HEK293 (cell line): Measurements from ENCODE around the gene HSPA2.

Experiments
- GFI1B ChIP-seq: fragments of 450-650 bp; formaldehyde crosslinking; IDR thresholded peaks from 2 replicates; pipeline ENCODE4 v1.5.1; 2016; ENCODE audit warnings: missing biosample characterization, missing genetic modification characterization
- GLIS2 ChIP-seq: fragments of 450-650 bp; formaldehyde crosslinking; IDR thresholded peaks from 2 replicates; pipeline ENCODE4 v1.5.1; 2016; ENCODE audit warnings: missing biosample characterization, missing genetic modification characterization
- IKZF3 ChIP-seq: fragments of 450-650 bp; IDR thresholded peaks from 2 replicates; pipeline ENCODE4 v1.5.0; 2018; ENCODE audit warnings: missing biosample characterization, mild to moderate bottlenecking, missing genetic modification characterization, moderate library complexity
- KLF7 ChIP-seq: fragments of 450-650 bp; formaldehyde crosslinking; IDR thresholded peaks from 2 replicates; pipeline ENCODE4 v1.5.1; 2016; ENCODE audit warnings: missing biosample characterization, missing genetic modification characterization, borderline replicate concordance
- MEIS1 ChIP-seq: sonication (generic); formaldehyde crosslinking; IDR thresholded peaks from 2 replicates; pipeline ENCODE4 v1.8.1; 2022; ENCODE audit warnings: missing genetic modification reagents, mild to moderate bottlenecking, borderline replicate concordance
- SP7 ChIP-seq: fragments of 450-650 bp; formaldehyde crosslinking; IDR thresholded peaks from 2 replicates; pipeline ENCODE4 v1.5.1; 2016; ENCODE audit warnings: missing biosample characterization, missing genetic modification characterization
- ZBTB21 ChIP-seq: fragments of 450-650 bp; formaldehyde crosslinking; IDR thresholded peaks from 2 replicates; pipeline ENCODE4 v1.5.1; 2017; ENCODE audit warnings: missing biosample characterization, missing genetic modification characterization
- ZBTB44 ChIP-seq: fragments of 450-650 bp; IDR thresholded peaks from 2 replicates; pipeline ENCODE4 v1.5.1; 2018; ENCODE audit warnings: missing biosample characterization, mild to moderate bottlenecking, missing genetic modification characterization
- ZBTB8A ChIP-seq: fragments of 450-650 bp; formaldehyde crosslinking; IDR thresholded peaks from 2 replicates; pipeline ENCODE4 v1.5.1; 2016; ENCODE audit warnings: missing biosample characterization, missing genetic modification characterization
- ZNF133 ChIP-seq: fragments of 450-650 bp; formaldehyde crosslinking; IDR thresholded peaks from 2 replicates; pipeline ENCODE4 v1.5.1; 2016; ENCODE audit warnings: missing biosample characterization, missing genetic modification characterization
- ZNF146 ChIP-seq: fragments of 450-650 bp; formaldehyde crosslinking; IDR thresholded peaks from 2 replicates; pipeline ENCODE4 v1.5.1; 2016; ENCODE audit warnings: missing biosample characterization, missing genetic modification characterization
- ZNF155 ChIP-seq: fragments of 450-650 bp; formaldehyde crosslinking; IDR thresholded peaks from 2 replicates; pipeline ENCODE4 v1.5.1; 2016; ENCODE audit warnings: missing biosample characterization, missing genetic modification characterization
- ZNF423 ChIP-seq: fragments of 450-650 bp; formaldehyde crosslinking; IDR thresholded peaks from 2 replicates; pipeline ENCODE4 v1.5.1; 2016; ENCODE audit warnings: missing biosample characterization, missing genetic modification characterization
- ZNF514 ChIP-seq: fragments of 450-650 bp; formaldehyde crosslinking; IDR thresholded peaks from 2 replicates; pipeline ENCODE4 v1.5.1; 2016; ENCODE audit warnings: missing biosample characterization, missing genetic modification characterization
- ZNF549 ChIP-seq: fragments of 450-650 bp; IDR thresholded peaks from 2 replicates; pipeline ENCODE4 v1.5.1; 2018; ENCODE audit warnings: missing biosample characterization, missing genetic modification characterization, mild to moderate bottlenecking, inconsistent platforms, moderate library complexity
- ZNF747 ChIP-seq: fragments of 450-650 bp; formaldehyde crosslinking; IDR thresholded peaks from 2 replicates; pipeline ENCODE4 v1.5.1; 2016; ENCODE audit warnings: missing biosample characterization, missing genetic modification characterization
- ZNF830 ChIP-seq: fragments of 450-650 bp; IDR thresholded peaks from 2 replicates; pipeline ENCODE4 v1.5.0; 2018; ENCODE audit warnings: missing biosample characterization, missing genetic modification characterization, low read depth, mild to moderate bottlenecking, moderate library complexity
- ZNF837 ChIP-seq: fragments of 450-650 bp; formaldehyde crosslinking; IDR thresholded peaks from 2 replicates; pipeline ENCODE4 v1.5.1; 2016; ENCODE audit warnings: missing biosample characterization, missing genetic modification characterization
- ZNF843 ChIP-seq: fragments of 450-650 bp; formaldehyde crosslinking; IDR thresholded peaks from 2 replicates; pipeline ENCODE4 v1.5.1; 2016; ENCODE audit warnings: missing biosample characterization, missing genetic modification characterization
- ZXDB ChIP-seq: fragments of 450-650 bp; formaldehyde crosslinking; IDR thresholded peaks from 2 replicates; pipeline ENCODE4 v1.5.1; 2016; ENCODE audit warnings: missing biosample characterization, missing genetic modification characterization
- TF ChIP-seq, protein P1 (sequence below): fragments of 450-650 bp; formaldehyde crosslinking; IDR thresholded peaks from 2 replicates; pipeline ENCODE4 v1.5.1; 2016; ENCODE audit warnings: missing biosample characterization, missing genetic modification characterization
- TF ChIP-seq, protein P2 (sequence below): fragments of 450-650 bp; formaldehyde crosslinking; IDR thresholded peaks from 2 replicates; pipeline ENCODE4; 2016; ENCODE audit warnings: missing biosample characterization, missing genetic modification characterization
- TF ChIP-seq, protein P3 (sequence below): fragments of 450-650 bp; formaldehyde crosslinking; IDR thresholded peaks from 2 replicates; pipeline ENCODE4 v1.5.1; 2016; ENCODE audit warnings: missing biosample characterization, missing genetic modification characterization
- TF ChIP-seq, protein P4 (sequence below): fragments of 450-650 bp; formaldehyde crosslinking; IDR thresholded peaks from 2 replicates; pipeline ENCODE4 v1.5.1; 2016; ENCODE audit warnings: missing biosample characterization, missing genetic modification characterization
- TF ChIP-seq, protein P5 (sequence below): fragments of 450-650 bp; formaldehyde crosslinking; IDR thresholded peaks from 2 replicates; pipeline ENCODE4 v1.5.0; 2017; ENCODE audit warnings: missing biosample characterization, missing genetic modification characterization, borderline replicate concordance
- TF ChIP-seq, protein P6 (sequence below): fragments of 450-650 bp; formaldehyde crosslinking; IDR thresholded peaks from 2 replicates; pipeline ENCODE4 v1.5.1; 2017; ENCODE audit warnings: missing biosample characterization, missing genetic modification characterization

The HSPA2 gene

GRCh38 chr14:64540208-64541202 is at the start of gene HSPA2 (continued):
- TF ChIP-seq GLIS2 (tag by site-specific recombination) (peak; percentile 30), IKZF3 (tag by site-specific recombination) (peak; percentile 84), ZNF146 (tag by site-specific recombination) (no peak), ZNF747 (tag by site-specific recombination) (no peak), ZNF837 (tag by site-specific recombination) (no peak), ZNF549 (tag by site-specific recombination) (no peak), ZNF843 (no peak), ZBTB8A (tag by site-specific recombination) (no peak), MEIS1 (CRISPR knock-in tag) (no peak), ZNF133 (tag by site-specific recombination) (no peak), ZBTB44 (tag by site-specific recombination) (no peak), ZNF423 (no peak), ZNF514 (tag by site-specific recombination) (no peak), GFI1B (no peak), ZBTB21 (tag by site-specific recombination) (no peak), ZXDB (tag by site-specific recombination) (peak; percentile 59), ZNF155 (tag by site-specific recombination) (no peak), ZNF830 (tag by site-specific recombination) (no peak), SP7 (tag by site-specific recombination) (peak; percentile 10; the same call in 1 of the 2 replicates), KLF7 (tag by site-specific recombination) (no peak)
- TF ChIP-seq, protein P1, sequence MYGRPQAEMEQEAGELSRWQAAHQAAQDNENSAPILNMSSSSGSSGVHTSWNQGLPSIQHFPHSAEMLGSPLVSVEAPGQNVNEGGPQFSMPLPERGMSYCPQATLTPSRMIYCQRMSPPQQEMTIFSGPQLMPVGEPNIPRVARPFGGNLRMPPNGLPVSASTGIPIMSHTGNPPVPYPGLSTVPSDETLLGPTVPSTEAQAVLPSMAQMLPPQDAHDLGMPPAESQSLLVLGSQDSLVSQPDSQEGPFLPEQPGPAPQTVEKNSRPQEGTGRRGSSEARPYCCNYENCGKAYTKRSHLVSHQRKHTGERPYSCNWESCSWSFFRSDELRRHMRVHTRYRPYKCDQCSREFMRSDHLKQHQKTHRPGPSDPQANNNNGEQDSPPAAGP = no peak
- TF ChIP-seq, protein P2, sequence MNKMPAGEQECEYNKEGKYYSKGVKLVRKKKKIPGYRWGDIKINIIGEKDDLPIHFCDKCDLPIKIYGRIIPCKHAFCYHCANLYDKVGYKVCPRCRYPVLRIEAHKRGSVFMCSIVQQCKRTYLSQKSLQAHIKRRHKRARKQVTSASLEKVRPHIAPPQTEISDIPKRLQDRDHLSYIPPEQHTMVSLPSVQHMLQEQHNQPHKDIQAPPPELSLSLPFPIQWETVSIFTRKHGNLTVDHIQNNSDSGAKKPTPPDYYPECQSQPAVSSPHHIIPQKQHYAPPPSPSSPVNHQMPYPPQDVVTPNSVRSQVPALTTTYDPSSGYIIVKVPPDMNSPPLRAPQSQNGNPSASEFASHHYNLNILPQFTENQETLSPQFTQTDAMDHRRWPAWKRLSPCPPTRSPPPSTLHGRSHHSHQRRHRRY (tag by site-specific recombination) = no peak
- TF ChIP-seq, protein P3, sequence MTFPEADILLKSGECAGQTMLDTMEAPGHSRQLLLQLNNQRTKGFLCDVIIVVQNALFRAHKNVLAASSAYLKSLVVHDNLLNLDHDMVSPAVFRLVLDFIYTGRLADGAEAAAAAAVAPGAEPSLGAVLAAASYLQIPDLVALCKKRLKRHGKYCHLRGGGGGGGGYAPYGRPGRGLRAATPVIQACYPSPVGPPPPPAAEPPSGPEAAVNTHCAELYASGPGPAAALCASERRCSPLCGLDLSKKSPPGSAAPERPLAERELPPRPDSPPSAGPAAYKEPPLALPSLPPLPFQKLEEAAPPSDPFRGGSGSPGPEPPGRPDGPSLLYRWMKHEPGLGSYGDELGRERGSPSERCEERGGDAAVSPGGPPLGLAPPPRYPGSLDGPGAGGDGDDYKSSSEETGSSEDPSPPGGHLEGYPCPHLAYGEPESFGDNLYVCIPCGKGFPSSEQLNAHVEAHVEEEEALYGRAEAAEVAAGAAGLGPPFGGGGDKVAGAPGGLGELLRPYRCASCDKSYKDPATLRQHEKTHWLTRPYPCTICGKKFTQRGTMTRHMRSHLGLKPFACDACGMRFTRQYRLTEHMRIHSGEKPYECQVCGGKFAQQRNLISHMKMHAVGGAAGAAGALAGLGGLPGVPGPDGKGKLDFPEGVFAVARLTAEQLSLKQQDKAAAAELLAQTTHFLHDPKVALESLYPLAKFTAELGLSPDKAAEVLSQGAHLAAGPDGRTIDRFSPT (tag by site-specific recombination) = no peak
- TF ChIP-seq, protein P4, sequence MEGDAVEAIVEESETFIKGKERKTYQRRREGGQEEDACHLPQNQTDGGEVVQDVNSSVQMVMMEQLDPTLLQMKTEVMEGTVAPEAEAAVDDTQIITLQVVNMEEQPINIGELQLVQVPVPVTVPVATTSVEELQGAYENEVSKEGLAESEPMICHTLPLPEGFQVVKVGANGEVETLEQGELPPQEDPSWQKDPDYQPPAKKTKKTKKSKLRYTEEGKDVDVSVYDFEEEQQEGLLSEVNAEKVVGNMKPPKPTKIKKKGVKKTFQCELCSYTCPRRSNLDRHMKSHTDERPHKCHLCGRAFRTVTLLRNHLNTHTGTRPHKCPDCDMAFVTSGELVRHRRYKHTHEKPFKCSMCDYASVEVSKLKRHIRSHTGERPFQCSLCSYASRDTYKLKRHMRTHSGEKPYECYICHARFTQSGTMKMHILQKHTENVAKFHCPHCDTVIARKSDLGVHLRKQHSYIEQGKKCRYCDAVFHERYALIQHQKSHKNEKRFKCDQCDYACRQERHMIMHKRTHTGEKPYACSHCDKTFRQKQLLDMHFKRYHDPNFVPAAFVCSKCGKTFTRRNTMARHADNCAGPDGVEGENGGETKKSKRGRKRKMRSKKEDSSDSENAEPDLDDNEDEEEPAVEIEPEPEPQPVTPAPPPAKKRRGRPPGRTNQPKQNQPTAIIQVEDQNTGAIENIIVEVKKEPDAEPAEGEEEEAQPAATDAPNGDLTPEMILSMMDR (tag by site-specific recombination) = peak; percentile 84
- TF ChIP-seq, protein P5, sequence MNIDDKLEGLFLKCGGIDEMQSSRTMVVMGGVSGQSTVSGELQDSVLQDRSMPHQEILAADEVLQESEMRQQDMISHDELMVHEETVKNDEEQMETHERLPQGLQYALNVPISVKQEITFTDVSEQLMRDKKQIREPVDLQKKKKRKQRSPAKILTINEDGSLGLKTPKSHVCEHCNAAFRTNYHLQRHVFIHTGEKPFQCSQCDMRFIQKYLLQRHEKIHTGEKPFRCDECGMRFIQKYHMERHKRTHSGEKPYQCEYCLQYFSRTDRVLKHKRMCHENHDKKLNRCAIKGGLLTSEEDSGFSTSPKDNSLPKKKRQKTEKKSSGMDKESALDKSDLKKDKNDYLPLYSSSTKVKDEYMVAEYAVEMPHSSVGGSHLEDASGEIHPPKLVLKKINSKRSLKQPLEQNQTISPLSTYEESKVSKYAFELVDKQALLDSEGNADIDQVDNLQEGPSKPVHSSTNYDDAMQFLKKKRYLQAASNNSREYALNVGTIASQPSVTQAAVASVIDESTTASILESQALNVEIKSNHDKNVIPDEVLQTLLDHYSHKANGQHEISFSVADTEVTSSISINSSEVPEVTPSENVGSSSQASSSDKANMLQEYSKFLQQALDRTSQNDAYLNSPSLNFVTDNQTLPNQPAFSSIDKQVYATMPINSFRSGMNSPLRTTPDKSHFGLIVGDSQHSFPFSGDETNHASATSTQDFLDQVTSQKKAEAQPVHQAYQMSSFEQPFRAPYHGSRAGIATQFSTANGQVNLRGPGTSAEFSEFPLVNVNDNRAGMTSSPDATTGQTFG (tag by site-specific recombination) = no peak
- TF ChIP-seq, protein P6, sequence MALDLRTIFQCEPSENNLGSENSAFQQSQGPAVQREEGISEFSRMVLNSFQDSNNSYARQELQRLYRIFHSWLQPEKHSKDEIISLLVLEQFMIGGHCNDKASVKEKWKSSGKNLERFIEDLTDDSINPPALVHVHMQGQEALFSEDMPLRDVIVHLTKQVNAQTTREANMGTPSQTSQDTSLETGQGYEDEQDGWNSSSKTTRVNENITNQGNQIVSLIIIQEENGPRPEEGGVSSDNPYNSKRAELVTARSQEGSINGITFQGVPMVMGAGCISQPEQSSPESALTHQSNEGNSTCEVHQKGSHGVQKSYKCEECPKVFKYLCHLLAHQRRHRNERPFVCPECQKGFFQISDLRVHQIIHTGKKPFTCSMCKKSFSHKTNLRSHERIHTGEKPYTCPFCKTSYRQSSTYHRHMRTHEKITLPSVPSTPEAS (tag by site-specific recombination) = no peak
